Smooth muscle cell of the umbilical artery (primary cell): ENCODE results near the gene CD69. TPM values are rescaled to one million over a fixed set of nuclear protein-coding genes. Genes with fewer than 3 reads are reported as not detected.

Experiments used
- total RNA-seq: library from RNA; depleted of rRNA; stranded (reverse); fragments of >200 nt; gene quantifications from 2 replicates; pipeline ENCODE4 v1.2.3, GENCODE V29; 2014

Gene CD69
- total RNA-seq: not detected in 2 replicates

GRCh38 chr12:9760699-9761418 is at the start of gene CD69:
Gene CD69 (minus strand): TSS chr12:9760901. CDS start chr12:9760820, 81 bp downstream.

GRCh38 chr12:9732921-9733461 is 27.7 kb downstream of the CD69 start, which contains the start of gene CLECL1:
Gene CLECL1 (minus strand): TSS chr12:9733097.

Other genes starting within 250 kb of the CD69 start
- not detected in 2 replicates for gene KLRB1, start 153.0 kb downstream of the CD69 start, total RNA-seq
- gene CLEC2D, start 91.2 kb downstream of the CD69 start, total RNA-seq: 4.2 and 5.9 TPM in 2 replicates
- not detected in 2 replicates for gene CLECL1, start 27.8 kb downstream of the CD69 start, total RNA-seq
- gene KLRF1, start 66.6 kb upstream of the CD69 start, total RNA-seq: not detected in 2 replicates
- under 0.01 TPM in 1 of 2 replicates, not detected in the other for gene CLEC2B, start 108.5 kb upstream of the CD69 start, total RNA-seq
- gene KLRF2, start 120.6 kb upstream of the CD69 start, total RNA-seq: not detected in 2 replicates
- not detected in 2 replicates for gene CLEC2A, start 171.5 kb upstream of the CD69 start, total RNA-seq
- gene CLEC12A, start 210.5 kb upstream of the CD69 start, total RNA-seq: not detected in 2 replicates
- not detected in 2 replicates for gene CLEC1B, start 238.2 kb upstream of the CD69 start, total RNA-seq
- gene CLEC12B, start 249.7 kb upstream of the CD69 start, total RNA-seq: not detected in 2 replicates